ENCODE results near the gene FOXC2.
"Not testable (repeated sequence)": the region's sequence is repeated elsewhere in the genome, so short reads cannot be mapped to it uniquely, and the experiment has no call there.

FOXC2 gene

GRCh38 chr16:86574646-86575045 is 8.0 kb downstream of the FOXC2 start:
- DNase-seq: no peak

DNA sequence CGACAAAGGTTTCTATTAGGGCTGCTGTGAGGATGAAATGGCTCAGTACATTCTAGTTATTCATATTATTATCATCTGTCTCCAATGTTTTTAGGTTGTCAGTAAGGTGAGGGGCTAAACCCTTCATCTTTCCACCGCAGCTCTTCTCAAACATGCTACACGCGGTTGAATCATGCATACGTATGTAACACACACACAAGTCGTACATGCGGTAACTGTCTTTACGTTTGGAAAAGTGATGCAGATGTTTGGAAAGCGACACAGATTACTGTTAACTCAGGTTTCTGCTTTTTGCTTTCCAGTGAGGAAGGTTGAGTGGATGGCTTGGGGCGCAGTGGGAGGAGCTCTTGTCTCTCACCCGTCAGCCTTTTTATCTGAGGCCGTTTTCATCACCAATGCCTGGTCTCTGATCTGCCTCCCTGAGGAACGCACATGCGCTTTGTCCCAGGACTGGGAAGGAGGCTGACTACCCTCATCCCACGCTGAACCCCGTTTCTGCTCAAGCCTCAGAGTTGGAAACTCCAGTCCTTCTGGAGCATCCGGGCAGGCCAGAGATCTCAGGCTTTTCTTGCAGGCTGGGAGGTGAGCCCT is 8.6 kb downstream of the FOXC2 start:
- no peak for DNase-seq

GRCh38 chr16:86575754-86576557 is 9.3 kb downstream of the FOXC2 start:
- DNase-seq: no peak

GRCh38 chr16:86576591-86577313 is 10.1 kb downstream of the FOXC2 start:
- no peak for DNase-seq

GRCh38 chr16:86577314-86577971 is 10.8 kb downstream of the FOXC2 start:
- no peak for DNase-seq

- DNase-seq: no peak
Observed at GRCh38 chr16:86578061-86578599, 11.5 kb downstream of the FOXC2 start, which contains the start of gene FOXL1. Gene FOXL1 (plus strand): TSS chr16:86578549. CDS start chr16:86578724, 175 bp downstream.

DNA sequence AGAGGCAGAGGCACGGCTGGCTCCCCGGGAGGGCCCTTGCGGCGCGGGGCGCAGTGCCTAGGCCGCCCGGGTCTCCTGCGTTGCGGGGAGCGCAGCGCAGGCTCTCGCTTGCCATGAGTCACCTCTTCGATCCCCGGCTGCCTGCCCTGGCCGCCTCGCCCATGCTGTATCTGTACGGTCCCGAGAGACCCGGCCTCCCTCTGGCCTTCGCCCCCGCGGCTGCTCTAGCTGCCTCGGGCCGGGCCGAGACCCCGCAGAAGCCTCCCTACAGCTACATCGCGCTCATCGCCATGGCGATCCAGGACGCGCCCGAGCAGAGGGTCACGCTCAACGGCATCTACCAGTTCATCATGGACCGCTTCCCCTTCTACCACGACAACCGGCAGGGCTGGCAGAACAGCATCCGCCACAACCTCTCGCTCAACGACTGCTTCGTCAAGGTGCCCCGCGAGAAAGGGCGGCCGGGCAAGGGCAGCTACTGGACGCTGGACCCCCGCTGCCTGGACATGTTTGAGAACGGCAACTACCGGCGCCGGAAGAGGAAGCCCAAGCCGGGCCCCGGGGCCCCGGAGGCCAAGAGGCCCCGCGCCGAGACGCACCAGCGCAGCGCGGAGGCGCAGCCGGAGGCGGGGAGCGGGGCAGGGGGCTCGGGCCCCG is 12.1 kb downstream of the FOXC2 start:
- no peak for DNase-seq

- DNase-seq: no peak
Observed at GRCh38 chr16:86579268-86580062, 12.8 kb downstream of the FOXC2 start.

GRCh38 chr16:86580063-86580790 is 13.6 kb downstream of the FOXC2 start:
- no peak for DNase-seq

- no peak for DNase-seq
Observed at GRCh38 chr16:86580791-86581170, 14.2 kb downstream of the FOXC2 start.

GRCh38 chr16:86581458-86581857 is 14.8 kb downstream of the FOXC2 start:
- no peak for DNase-seq

GRCh38 chr16:86584071-86584685 is 17.5 kb downstream of the FOXC2 start:
- DNase-seq: no peak

DNA sequence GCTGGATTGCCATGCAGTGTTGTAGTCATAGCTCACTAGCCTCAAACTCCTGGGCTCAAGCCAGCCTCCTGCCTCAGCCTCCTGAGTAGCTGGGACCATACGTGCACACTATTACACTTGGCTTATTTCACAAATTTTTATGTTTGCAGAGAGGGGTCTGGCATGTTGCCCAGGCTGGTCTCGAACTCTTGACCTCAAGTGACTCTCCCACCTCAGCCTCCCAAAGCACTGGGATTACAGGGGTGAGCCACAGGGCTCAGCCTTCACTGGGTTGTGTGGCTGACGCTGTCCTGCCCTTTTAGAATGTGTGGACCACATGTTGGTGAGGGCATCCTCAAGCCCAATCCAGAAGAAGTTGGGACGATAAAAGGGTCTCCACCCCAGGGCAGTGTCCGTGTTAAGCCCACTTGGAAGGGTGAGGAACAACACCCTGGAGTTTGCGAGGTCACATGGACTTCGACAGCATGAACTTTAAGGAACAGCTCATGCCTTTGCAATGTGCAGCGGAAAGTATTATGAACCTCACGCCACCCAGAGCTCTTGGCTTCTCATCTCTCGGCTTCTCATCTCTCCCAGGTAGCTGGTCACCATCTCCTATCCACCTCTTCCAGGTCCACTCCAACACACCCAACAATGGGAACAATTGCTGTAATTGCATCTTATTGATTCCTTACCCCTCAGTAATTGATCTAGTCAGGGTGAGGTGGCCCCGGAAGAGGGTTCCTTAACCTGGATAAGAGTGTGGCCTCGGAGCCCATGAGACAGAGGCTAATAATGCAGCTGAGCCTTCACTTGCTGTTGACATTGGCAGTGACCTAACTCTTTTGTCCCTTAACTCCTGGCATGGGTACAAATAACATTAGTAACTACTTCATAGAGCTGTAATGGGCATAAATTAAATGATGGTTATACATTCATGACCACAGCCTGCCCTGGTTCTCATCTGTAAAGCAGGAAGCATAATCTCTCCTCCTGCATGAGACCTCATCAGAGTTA is 18.4 kb downstream of the FOXC2 start:
- DNase-seq: no peak

- no peak for DNase-seq
Observed at GRCh38 chr16:86585821-86586611, 19.4 kb downstream of the FOXC2 start.

DNA sequence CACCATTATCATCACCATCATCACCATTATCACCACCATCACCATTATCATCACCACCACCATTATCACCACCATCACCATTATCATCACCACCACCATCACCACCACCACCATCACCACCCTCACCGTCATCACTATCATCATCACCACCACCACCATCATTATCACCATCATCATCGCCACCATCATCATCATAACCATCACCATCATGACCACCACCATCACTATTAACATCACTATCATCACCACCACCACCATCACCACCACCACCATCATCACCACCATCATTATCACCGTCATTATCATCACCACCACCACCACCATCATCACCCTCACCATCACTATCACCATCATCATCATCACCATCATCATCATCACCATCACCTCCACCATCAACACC is 20.9 kb downstream of the FOXC2 start:
- no peak for DNase-seq

GRCh38 chr16:86587955-86588354 is 21.3 kb downstream of the FOXC2 start:
- DNase-seq: not testable (repeated sequence)

GRCh38 chr16:86590501-86591144 is 24.0 kb downstream of the FOXC2 start:
- DNase-seq: no peak

DNA sequence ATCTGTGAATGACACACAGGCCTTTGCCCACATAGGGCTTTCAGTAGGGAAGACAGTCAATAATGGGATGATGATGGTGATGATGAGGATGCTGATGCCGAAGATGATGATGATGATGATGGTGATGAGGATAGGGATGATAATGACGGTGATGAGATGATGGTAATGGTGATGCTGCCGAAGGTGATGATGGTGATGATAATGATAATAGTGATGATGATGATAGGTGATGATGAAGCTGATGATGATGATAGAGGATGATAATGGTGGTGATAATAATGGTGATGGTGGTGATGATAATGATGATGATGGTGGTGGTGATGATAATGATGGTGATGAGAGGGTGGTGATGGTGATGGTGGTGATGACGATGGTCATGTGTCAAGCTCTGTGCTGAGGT is 24.6 kb downstream of the FOXC2 start:
- DNase-seq: no peak

All from activated gamma-delta T cell (primary cell).